Measurements from ENCODE around the gene PTPRG. TPM values are rescaled to one million over a fixed set of nuclear protein-coding genes. Genes with fewer than 3 reads are reported as not detected.

Gene PTPRG
- total and polyA plus RNA-seq, 2 donors (not counting 1 experiment from before 2014, with no cell fraction given): 67.0 to 97.9 TPM

GRCh38 chr3:62287392-62287927 is 726.1 kb downstream of the PTPRG start:
- H3K27ac ChIP-seq (ENCODE audit: insufficient read depth, low read length): no peak overlapping the region
- no peak for TF ChIP-seq CTCF (conservative IDR thresholded peaks at IDR 0.05 in 1 of 2, IDR thresholded peaks at IDR 0.05 in 1 of 2; ENCODE audit: low read depth in 1 of 2, low read length in 2 of 2)
- TF ChIP-seq EZH2 (IDR thresholded peaks at IDR 0.05; ENCODE audit: low read length, missing control alignments): no peak
- no peak overlapping the region for H2AFZ ChIP-seq (ENCODE audit: low read length)
- no peaks in the 10 kb centered on the region for H3K27me3 ChIP-seq (ENCODE audit: control insufficient read depth, insufficient read depth, low read length)
- no peak overlapping the region for H3K4me3 ChIP-seq (replicated peaks in 1 of 4; ENCODE audit: control extremely low read depth in 1 of 4, insufficient read depth in 1 of 4, low read depth in 3 of 4, low read length in 4 of 4)
- H4K20me1 ChIP-seq (ENCODE audit: control insufficient read depth, extremely low read depth, insufficient read depth, low read length): no peaks in the 10 kb centered on the region
- H3K9ac ChIP-seq (ENCODE audit: insufficient read depth, low read length): no peak overlapping the region
- H3K4me1 ChIP-seq (ENCODE audit: control insufficient read depth, extremely low read depth, insufficient read depth, low read length): no peaks in the 10 kb centered on the region
- H3K9me3 ChIP-seq (ENCODE audit: control insufficient read depth, insufficient read depth, low read depth, low read length): no peaks in the 10 kb centered on the region
- DNase-seq (ENCODE audit: low read depth in 2 of 2): no peak
- no peaks in the 10 kb centered on the region for H3K79me2 ChIP-seq (ENCODE audit: control insufficient read depth, insufficient read depth, low read length)
- no peak overlapping the region for H3K4me2 ChIP-seq (ENCODE audit: extremely low read depth, insufficient read depth, low read length)
- no peaks in the 10 kb centered on the region for H3K36me3 ChIP-seq (ENCODE audit: control insufficient read depth, insufficient read depth, low read length)

- Histone ChIP-seq H4K20me1 (ENCODE audit: control insufficient read depth, extremely low read depth, insufficient read depth, low read length) (no peaks in the 10 kb centered on the region), H3K36me3 (ENCODE audit: control insufficient read depth, insufficient read depth, low read length) (no peaks in the 10 kb centered on the region), H3K4me1 (ENCODE audit: control insufficient read depth, extremely low read depth, insufficient read depth, low read length) (no peaks in the 10 kb centered on the region), H3K79me2 (ENCODE audit: control insufficient read depth, insufficient read depth, low read length) (no peaks in the 10 kb centered on the region), H3K9ac (ENCODE audit: insufficient read depth, low read length) (no peak overlapping the region), H3K4me2 (ENCODE audit: extremely low read depth, insufficient read depth, low read length) (no peak overlapping the region), H3K4me3 (replicated peaks in 1 of 4; ENCODE audit: control extremely low read depth in 1 of 4, insufficient read depth in 1 of 4, low read depth in 3 of 4, low read length in 4 of 4) (no peak overlapping the region), H3K9me3 (ENCODE audit: control insufficient read depth, insufficient read depth, low read depth, low read length) (no peaks in the 10 kb centered on the region), H3K27ac (ENCODE audit: insufficient read depth, low read length) (no peak overlapping the region), H3K27me3 (ENCODE audit: control insufficient read depth, insufficient read depth, low read length) (no peaks in the 10 kb centered on the region), H2AFZ (ENCODE audit: low read length) (no peak overlapping the region)
- TF ChIP-seq CTCF (conservative IDR thresholded peaks at IDR 0.05 in 1 of 2, IDR thresholded peaks at IDR 0.05 in 1 of 2; ENCODE audit: low read depth in 1 of 2, low read length in 2 of 2): no peak
- no peak for TF ChIP-seq EZH2 (IDR thresholded peaks at IDR 0.05; ENCODE audit: low read length, missing control alignments)
- no peak for DNase-seq (ENCODE audit: low read depth in 2 of 2)
Measured at GRCh38 chr3:62289922-62290321, 728.6 kb downstream of the PTPRG start.

DNA sequence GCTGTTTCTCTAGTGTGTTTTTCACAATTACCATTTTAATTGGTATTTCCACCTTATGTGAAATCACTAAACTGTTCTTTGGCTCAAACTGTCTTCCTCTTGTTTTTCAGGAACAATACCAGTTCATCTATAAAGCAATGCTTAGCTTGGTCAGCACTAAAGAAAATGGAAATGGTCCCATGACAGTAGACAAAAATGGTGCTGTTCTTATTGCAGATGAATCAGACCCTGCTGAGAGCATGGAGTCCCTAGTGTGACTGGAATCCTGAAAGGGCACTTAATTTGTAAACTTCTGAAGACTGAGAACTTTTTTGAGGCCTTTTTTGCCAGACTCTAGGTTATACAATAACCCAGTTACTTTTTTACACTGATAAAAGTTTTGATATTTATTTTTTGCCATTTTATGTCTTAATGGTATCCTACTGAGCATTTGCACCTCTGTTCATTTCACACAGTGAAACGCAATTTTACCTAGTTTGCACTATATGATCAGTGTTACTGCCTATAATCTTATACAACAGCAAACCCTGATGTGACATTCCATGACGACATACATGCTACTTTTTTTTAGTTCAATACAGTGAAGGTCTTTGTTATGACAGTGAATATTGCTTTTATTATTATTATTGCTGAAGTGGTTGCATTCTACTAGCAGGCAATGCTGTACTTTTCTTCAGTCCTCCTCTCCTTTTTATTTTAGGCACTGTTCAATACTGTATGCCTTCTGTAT is 731.8 kb downstream of the PTPRG start:
- H3K9me3 ChIP-seq (ENCODE audit: control insufficient read depth, insufficient read depth, low read depth, low read length): no peaks in the 10 kb centered on the region
- H3K4me2 ChIP-seq (ENCODE audit: extremely low read depth, insufficient read depth, low read length): no peak overlapping the region
- H4K20me1 ChIP-seq (ENCODE audit: control insufficient read depth, extremely low read depth, insufficient read depth, low read length): no peaks in the 10 kb centered on the region
- no peak overlapping the region for H3K27ac ChIP-seq (ENCODE audit: insufficient read depth, low read length)
- no peak overlapping the region for H2AFZ ChIP-seq (ENCODE audit: low read length)
- no peaks in the 10 kb centered on the region for H3K79me2 ChIP-seq (ENCODE audit: control insufficient read depth, insufficient read depth, low read length)
- H3K4me1 ChIP-seq (ENCODE audit: control insufficient read depth, extremely low read depth, insufficient read depth, low read length): no peaks in the 10 kb centered on the region
- H3K4me3 ChIP-seq (replicated peaks in 1 of 4; ENCODE audit: control extremely low read depth in 1 of 4, insufficient read depth in 1 of 4, low read depth in 3 of 4, low read length in 4 of 4): no peak overlapping the region
- no peaks in the 10 kb centered on the region for H3K36me3 ChIP-seq (ENCODE audit: control insufficient read depth, insufficient read depth, low read length)
- no peak for TF ChIP-seq CTCF (conservative IDR thresholded peaks at IDR 0.05 in 1 of 2, IDR thresholded peaks at IDR 0.05 in 1 of 2; ENCODE audit: low read depth in 1 of 2, low read length in 2 of 2)
- TF ChIP-seq EZH2 (IDR thresholded peaks at IDR 0.05; ENCODE audit: low read length, missing control alignments): no peak
- H3K27me3 ChIP-seq (ENCODE audit: control insufficient read depth, insufficient read depth, low read length): no peaks in the 10 kb centered on the region
- no peak overlapping the region for H3K9ac ChIP-seq (ENCODE audit: insufficient read depth, low read length)
- DNase-seq (ENCODE audit: low read depth in 2 of 2): no peak
